Astrocyte of the spinal cord (primary cell): ENCODE data around the gene ACAD9.
"Not testable (repeated sequence)": the region's sequence is repeated elsewhere in the genome, so short reads cannot be mapped to it uniquely, and the experiment has no call there.

Experiments
- DNase-seq: peaks from one replicate; pipeline ENCODE4 v3.0.0; 2011; ENCODE audit warnings: low read depth, low spot score
- H3K4me3 ChIP-seq: 2 replicates; pipeline ENCODE4 v1.5.1; 2011; ENCODE audit warnings: low read depth, mild to moderate bottlenecking, low read length, moderate library complexity
- in situ Hi-C: cut with HindIII; loops from 2 replicates; pipeline ENCODE4 v1.10.0; 2017; ENCODE audit warnings: low sequenced_read_pairs
- TF ChIP-seq, protein P1 (sequence below): IDR thresholded peaks from 2 replicates; pipeline ENCODE4 v1.5.1; 2012; ENCODE audit warnings: low read depth, mild to moderate bottlenecking, low read length, inconsistent platforms

ACAD9 gene

DNA sequence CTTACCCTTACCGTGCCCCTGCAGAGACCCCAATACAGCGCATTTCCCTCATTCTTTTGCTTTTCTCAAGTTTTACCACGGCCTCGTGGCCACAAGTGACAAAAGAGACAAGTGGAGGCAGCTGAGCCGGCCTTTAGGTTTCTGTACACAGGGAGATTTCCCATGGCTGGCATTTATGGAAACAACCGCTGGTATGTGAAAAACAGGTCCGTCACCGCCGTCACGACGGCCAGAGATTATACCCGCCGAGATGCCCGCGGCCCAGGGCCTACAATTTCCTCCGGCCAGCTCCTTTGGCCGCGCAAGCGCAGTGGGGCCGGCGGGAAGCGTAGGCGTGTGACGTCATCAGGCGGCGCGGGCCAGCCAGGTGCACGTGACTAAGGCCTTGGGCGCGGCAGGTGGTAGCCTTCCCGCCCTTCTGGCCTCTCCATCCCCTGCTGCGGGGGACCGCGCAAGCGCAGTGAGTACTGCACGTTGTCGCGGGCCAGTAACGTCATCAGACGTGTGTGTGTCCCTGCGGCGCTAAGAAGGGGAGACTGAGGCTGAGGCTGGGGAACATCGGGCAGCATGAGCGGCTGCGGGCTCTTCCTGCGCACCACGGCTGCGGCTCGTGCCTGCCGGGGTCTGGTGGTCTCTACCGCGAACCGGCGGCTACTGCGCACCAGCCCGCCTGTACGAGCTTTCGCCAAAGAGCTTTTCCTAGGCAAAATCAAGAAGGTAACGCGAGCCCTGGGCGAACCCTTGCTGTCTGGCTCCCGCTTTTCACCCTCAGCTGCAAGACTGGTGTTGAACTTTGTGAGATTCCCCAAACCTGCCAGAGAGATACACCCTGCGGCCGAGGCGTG is at the start of gene ACAD9:
ACAD9 (plus strand) TSS at position 496 of the 845 bp plus-strand sequence; CDS start at position 568, 72 bp downstream.
- peak within 1 kb of the TSS; percentile 82 for H3K4me3 ChIP-seq
- TF ChIP-seq, protein P1, sequence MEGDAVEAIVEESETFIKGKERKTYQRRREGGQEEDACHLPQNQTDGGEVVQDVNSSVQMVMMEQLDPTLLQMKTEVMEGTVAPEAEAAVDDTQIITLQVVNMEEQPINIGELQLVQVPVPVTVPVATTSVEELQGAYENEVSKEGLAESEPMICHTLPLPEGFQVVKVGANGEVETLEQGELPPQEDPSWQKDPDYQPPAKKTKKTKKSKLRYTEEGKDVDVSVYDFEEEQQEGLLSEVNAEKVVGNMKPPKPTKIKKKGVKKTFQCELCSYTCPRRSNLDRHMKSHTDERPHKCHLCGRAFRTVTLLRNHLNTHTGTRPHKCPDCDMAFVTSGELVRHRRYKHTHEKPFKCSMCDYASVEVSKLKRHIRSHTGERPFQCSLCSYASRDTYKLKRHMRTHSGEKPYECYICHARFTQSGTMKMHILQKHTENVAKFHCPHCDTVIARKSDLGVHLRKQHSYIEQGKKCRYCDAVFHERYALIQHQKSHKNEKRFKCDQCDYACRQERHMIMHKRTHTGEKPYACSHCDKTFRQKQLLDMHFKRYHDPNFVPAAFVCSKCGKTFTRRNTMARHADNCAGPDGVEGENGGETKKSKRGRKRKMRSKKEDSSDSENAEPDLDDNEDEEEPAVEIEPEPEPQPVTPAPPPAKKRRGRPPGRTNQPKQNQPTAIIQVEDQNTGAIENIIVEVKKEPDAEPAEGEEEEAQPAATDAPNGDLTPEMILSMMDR, result no peak
- in situ Hi-C loops, result no loop called here
- DNase-seq, result peak; percentile 97

DNA sequence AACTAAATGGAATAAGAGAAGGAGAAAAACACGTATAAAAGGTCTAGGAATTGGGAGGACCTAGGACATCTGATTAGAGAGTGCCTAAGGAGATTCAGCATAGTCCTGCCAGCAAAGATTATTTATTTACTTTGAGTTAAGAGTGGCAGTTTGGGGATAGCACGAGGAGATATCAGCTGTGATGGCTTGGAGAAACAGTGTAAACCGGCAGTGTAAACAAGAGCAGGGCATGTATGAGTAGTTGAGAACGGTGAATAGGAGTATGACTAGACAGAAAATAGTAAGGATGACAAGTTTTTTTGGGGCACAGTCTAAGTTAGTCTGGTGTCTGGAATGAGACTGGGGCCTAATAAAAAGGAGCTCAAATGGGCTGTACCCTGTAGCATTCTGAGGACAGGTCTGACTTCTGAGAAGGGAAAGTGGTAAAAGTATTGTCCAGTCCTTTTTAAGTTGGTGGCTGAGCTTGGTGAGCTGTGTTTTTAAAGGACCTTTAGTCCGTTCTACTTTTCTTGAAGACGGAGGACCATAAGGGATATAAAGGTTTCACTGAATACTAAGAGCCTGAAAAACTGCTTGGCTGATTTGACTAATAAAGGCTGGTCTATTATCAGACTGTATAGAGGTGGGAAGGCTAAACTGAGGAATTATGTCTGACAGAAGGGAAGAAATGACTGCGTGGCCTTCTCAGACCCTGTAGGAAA is 49.3 kb upstream of the ACAD9 start:
- H3K4me3 ChIP-seq, in situ Hi-C loops, DNase-seq: not testable (repeated sequence)

DNA sequence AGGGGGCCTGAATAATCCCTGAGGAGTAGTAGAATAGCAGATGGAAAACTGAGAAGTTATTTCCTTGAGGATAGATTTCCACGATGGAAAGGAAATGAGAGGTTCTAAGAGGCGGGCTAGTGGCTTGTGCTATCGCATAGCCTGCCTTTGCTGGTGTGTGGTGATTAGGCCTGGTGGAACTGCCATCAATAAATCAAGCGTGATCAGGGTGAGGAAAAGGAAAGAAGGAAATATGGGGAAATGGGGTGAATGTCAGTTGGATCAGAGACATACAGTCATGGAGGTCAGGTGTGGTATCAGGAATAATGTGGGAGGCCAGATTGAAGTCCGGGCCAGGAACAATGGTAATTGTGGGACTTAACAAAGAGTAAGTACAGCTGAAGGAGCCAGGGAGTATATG is 48.7 kb upstream of the ACAD9 start:
- in situ Hi-C loops, DNase-seq, H3K4me3 ChIP-seq: not testable (repeated sequence)

DNA sequence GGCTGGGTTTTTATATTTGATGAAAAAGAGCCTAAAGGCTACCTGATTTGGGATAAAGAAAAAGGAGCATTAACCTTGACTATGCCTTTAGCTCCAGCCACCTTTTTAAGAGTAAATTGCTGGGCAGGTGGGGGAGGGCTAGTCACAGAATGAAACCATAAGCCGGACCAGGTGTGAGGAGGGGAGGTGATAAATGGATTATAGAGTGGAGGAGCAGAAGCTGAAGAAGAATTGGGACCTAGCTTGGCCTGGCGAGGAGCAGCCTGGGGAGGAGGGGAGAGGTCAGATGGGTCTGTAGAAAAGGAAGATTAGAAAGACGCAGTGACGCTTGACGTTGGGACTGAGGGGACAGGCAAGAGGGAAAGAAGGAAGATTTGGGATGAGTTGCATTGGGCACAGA is 46.4 kb upstream of the ACAD9 start:
- in situ Hi-C loops, DNase-seq, H3K4me3 ChIP-seq: not testable (repeated sequence)

DNA sequence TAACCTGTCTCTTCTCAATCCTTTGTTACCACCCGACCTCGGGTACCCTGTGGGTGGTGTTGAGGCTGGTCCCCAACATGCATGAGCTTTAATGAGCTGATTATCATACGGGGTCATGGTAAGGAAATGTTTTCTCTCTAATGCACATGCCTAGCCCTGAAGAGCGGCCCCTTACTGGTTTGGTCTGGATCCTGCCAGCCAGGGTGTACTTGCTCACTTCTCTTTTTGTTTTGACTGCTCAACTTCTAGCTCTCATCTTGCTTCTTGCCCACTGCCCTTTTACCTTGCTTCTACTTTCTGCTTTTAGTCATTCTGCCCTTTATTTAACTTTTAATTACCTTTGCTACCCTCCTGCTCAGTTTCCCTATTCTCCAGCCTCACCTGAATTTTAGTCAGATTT is 44.3 kb upstream of the ACAD9 start:
- DNase-seq, result no peak
- TF ChIP-seq, protein P1, result no peak
- in situ Hi-C loops, result no loop called here
- H3K4me3 ChIP-seq, result no peak overlapping the region

DNA sequence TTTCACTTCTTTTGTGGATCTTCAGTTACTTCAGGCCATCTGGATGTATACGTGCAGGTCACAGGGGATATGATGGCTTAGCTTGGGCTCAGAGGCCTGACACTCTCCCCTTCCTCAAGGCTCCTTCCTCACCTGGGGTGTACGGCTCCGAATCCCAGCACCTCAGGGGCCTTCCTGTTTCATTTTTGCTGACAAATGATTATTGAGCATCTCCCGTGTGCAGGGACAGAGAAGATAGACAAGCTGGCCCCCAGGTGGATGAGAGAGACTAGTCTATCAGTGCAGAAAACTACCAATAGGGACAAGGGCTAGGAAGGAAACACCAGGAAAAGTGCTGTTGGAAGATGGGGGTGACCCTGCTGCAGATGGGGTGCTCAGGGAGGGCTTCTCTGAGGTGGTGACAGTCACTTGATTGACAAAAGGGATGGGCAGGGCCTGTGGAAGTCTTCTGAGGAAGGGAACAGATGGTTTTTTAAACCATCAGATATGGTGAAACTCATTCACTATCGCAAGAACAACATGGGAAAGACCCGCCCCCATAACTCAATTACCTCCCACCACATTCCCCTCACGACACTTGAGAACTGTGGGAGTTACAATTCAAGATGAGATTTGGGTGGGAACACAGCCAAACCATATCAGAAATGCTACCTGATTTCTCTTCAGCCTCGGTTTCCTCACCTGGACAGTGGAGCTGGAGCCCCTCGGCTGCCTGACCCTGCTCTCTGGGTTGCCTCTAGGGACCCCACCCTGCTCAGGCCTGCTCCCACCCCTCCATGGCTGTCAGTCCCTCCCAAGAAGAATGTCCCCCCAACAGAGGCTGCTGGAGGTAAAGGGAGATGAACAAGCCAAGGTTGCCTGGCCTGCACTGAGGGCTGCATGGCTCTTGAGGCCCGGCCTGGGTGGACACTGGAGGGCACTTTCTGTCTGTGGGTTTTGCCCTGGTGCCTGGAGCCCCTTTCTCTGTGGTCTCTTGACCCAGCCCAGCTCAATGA is 37.2 kb upstream of the ACAD9 start:
- TF ChIP-seq, protein P1, result no peak
- no peak overlapping the region for H3K4me3 ChIP-seq
- in situ Hi-C loops, result no loop called here
- DNase-seq, result no peak

DNA sequence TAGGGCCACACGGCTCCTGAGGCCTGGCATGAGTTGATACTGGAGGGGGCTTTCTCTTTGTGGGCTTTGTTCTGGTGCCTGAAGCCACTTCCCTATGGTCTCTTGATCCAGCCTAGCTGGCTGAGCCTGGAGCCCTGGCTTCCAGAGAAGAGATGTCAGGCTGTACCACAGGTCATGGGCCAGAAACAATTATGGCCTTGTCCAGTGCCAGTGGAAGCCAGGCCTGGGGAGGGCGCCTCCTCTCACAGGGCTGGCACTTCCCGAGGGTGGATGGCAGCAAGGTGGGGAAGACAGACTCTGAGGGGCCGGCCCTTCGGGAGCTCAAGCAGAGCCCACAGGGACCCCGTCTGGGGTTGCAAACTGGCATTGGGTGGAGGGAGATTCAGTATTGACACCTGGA is 34.9 kb upstream of the ACAD9 start:
- in situ Hi-C loops, result no loop called here
- DNase-seq, result no peak
- no peak overlapping the region for H3K4me3 ChIP-seq
- TF ChIP-seq, protein P1, result no peak
